GM19043 (cell line): Measurements from ENCODE around the gene TEX19.
"Not testable (repeated sequence)": the region's sequence is repeated elsewhere in the genome, so short reads cannot be mapped to it uniquely, and the experiment has no call there.

ENCODE experiments used
- ATAC-seq: cut with Tn5 transposase; IDR thresholded peaks from one replicate; pipeline ENCODE4 v1.9.1; 2021; ENCODE audit warnings: low read depth; ENCODE audit not compliant: unreplicated experiment

TEX19 gene

GRCh38 chr17:82351713-82352488, 7.1 kb upstream of the TEX19 start:
- ATAC-seq: no peak

- ATAC-seq: no peak
Measured at GRCh38 chr17:82353484-82353883, 5.6 kb upstream of the TEX19 start.

- ATAC-seq: no peak
Measured at GRCh38 chr17:82354804-82355308, 4.2 kb upstream of the TEX19 start.

GRCh38 chr17:82355770-82356427, 3.1 kb upstream of the TEX19 start:
- ATAC-seq: no peak

GRCh38 chr17:82356845-82357355, 2.1 kb upstream of the TEX19 start:
- ATAC-seq: no peak

- no peak for ATAC-seq
Measured at GRCh38 chr17:82357394-82357793, 1.7 kb upstream of the TEX19 start.

- ATAC-seq: not testable (repeated sequence)
Measured at GRCh38 chr17:82359451-82360074, 516 bp downstream of the TEX19 start.

- ATAC-seq: no peak
Measured at GRCh38 chr17:82361885-82362633, 3.0 kb downstream of the TEX19 start.

GRCh38 chr17:82365606-82366295, 6.7 kb downstream of the TEX19 start:
- ATAC-seq: no peak

GRCh38 chr17:82366749-82367148, 7.7 kb downstream of the TEX19 start:
- no peak for ATAC-seq

GRCh38 chr17:82367724-82368524, 8.9 kb downstream of the TEX19 start:
- no peak for ATAC-seq

GRCh38 chr17:82369211-82369610, 10.2 kb downstream of the TEX19 start:
- ATAC-seq: no peak

- no peak for ATAC-seq
Measured at GRCh38 chr17:82370471-82371332, 11.7 kb downstream of the TEX19 start.

GRCh38 chr17:82371333-82372248, 12.5 kb downstream of the TEX19 start, which contains the start of gene UTS2R:
UTS2R (plus strand) TSS chr17:82371765; CDS start chr17:82374325, 2,560 bp downstream.
- no peak for ATAC-seq

GRCh38 chr17:82372249-82373071, 13.4 kb downstream of the TEX19 start:
- ATAC-seq: no peak

- not testable (repeated sequence) for ATAC-seq
Measured at GRCh38 chr17:82373072-82373452, 14.0 kb downstream of the TEX19 start.
